Peyer's patch (tissue), 4 donors: ENCODE results near the gene FEZF2. TPM values are rescaled to one million over a fixed set of nuclear protein-coding genes. Genes with fewer than 3 reads are reported as not detected.

Experiments
- DNase-seq, 3 donors: peaks; one replicate each; pipeline ENCODE4 v3.0.0-alpha.2; 2017 to 2019
- H3K27ac ChIP-seq, 4 donors: fragments of 200-600 bp; sonication (generic); one replicate each; pipeline ENCODE4 v1.5.1; 2016 to 2019
- H3K27me3 ChIP-seq, 2 donors: fragments of 200-600 bp; sonication (generic); one replicate each; pipeline ENCODE4 v1.5.1; 2019
- H3K36me3 ChIP-seq, 3 donors: fragments of 200-600 bp; sonication (generic); one replicate each; pipeline ENCODE4 v1.5.1; 2016 to 2019
- H3K4me1 ChIP-seq, 4 donors: fragments of 200-600 bp; sonication (generic); one replicate each; pipeline ENCODE4 v1.5.1; 2016 to 2019
- H3K4me3 ChIP-seq, 4 donors: fragments of 200-600 bp; sonication (generic); 1 replicate in 3 of 4; 2 replicates in 1 of 4; pipeline ENCODE4 v1.5.1; 2016 to 2019; ENCODE audit warnings: mild to moderate bottlenecking in 1 of 4
- H3K9me3 ChIP-seq, 4 donors: fragments of 200-600 bp; sonication (generic); one replicate each; pipeline ENCODE4 v1.5.1; 2016 to 2019; ENCODE audit warnings: mild to moderate bottlenecking in 1 of 4
- CTCF ChIP-seq, 6 experiments: fragments of 450-650 bp in 4 of 6; fragments of 200-600 bp in 2 of 6; sonication (generic) in 1 of 6; IDR thresholded peaks; one replicate each; pipeline ENCODE4 v1.5.1; 2017 to 2019; ENCODE audit warnings: antibody characterized with exemption in 6 of 6, mild to moderate bottlenecking in 3 of 6, moderate library complexity in 1 of 6
- POLR2A ChIP-seq, 2 donors: fragments of 450-650 bp; IDR thresholded peaks; one replicate each; pipeline ENCODE4 v1.5.1; 2017; ENCODE audit warnings: antibody characterized with exemption in 2 of 2, mild to moderate bottlenecking in 2 of 2, moderate library complexity in 2 of 2
- total RNA-seq, 4 donors: library from RNA; depleted of rRNA; stranded (reverse); fragments of >200 nt; gene quantifications; one replicate each; pipeline ENCODE4 v1.1.0, GENCODE V29; 2016

The FEZF2 gene
- total RNA-seq, 4 donors from 2014 or later: not detected

DNA sequence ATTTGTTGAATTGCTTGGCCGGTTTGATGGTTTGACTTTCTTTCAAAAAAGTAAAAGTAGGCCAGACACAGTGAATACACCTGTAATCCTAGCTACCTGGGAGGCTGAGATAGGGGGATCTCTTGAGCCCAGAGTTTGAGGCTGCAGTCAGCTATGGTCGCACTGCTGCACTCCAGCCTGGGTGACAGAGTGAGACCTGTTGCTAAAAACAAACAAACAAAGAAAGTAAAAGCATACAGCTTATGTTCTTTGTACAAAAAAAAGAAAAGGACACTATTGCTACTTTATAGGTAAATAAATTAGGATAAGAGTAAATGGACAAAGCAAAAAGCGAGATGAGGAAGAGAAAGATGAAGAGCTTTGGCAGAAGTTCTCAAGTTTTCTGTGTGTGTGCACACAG, 13.9 kb upstream of the FEZF2 start:
- TF ChIP-seq CTCF (IDR thresholded peaks at IDR 0.05) (no peak), POLR2A (IDR thresholded peaks at IDR 0.05) (no peak)
- no peaks in the 10 kb centered on the region for H3K36me3 ChIP-seq
- DNase-seq: no peak

DNA sequence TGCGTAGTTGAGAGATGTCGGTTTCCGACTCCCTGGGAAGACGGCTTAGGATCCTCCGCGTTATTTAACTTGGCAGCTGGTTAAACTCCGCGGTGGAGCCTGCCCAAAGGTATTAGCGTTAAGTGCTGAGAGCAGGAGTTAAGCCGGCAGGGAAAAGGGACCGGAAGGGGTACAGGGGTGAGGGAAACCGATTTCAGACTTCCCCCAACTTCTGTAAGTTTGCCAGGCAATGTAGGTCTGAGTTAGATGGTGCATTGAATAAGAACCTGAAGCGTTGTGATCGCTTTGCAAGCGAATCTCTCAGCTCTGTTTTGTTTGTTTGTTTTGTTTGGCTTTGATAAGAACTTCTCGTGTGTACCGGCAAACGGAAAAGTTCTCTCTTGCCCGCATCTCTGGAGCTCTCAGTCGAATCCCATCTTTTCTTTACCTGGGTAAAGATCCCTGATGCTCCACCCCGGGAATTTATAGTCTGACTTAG, 6.0 kb upstream of the FEZF2 start:
- Histone ChIP-seq H3K36me3 (no peaks in the 10 kb centered on the region), H3K4me1 (no peaks in the 10 kb centered on the region), H3K9me3 (no peaks in the 10 kb centered on the region), H3K27ac (no peak overlapping the region), H3K27me3 (peaks cover 0 to 14% of the 10 kb centered on the region in 2 donors), H3K4me3 (no peak overlapping the region)
- no peak for DNase-seq
- no peak for TF ChIP-seq CTCF (IDR thresholded peaks at IDR 0.05)
- no peak for TF ChIP-seq POLR2A (IDR thresholded peaks at IDR 0.05)

More for the DNA sequence above, 13.9 kb upstream of the FEZF2 start:
- no peaks in the 10 kb centered on the region for H3K4me1 ChIP-seq
- no peak overlapping the region for H3K27ac ChIP-seq
- H3K9me3 ChIP-seq: no peaks in the 10 kb centered on the region
- no peak overlapping the region for H3K4me3 ChIP-seq
- H3K27me3 ChIP-seq: no peaks in the 10 kb centered on the region

DNA sequence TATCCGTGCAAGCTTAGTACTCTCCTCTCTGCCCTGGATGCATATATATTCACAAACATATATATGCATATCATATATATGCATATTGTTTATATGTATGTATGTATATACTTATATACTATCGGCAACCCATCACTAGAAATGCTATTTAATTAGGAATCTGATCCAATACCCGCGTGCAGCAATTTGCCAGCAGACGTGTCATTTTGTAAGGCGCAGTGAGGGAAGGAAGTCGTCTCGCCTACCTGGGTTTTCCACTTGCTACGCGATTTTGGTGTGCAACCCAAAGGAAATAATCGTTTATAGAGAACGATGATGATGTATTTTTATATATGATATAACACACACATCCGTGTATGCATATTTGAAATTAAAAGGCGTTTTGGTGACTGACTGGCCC, 5.6 kb upstream of the FEZF2 start:
- TF ChIP-seq POLR2A (IDR thresholded peaks at IDR 0.05): no peak
- TF ChIP-seq CTCF (IDR thresholded peaks at IDR 0.05): no peak
- Histone ChIP-seq H3K27me3 (peaks cover 0 to 14% of the 10 kb centered on the region in 2 donors), H3K9me3 (no peaks in the 10 kb centered on the region), H3K4me3 (no peak overlapping the region), H3K27ac (no peak overlapping the region), H3K4me1 (no peaks in the 10 kb centered on the region), H3K36me3 (no peaks in the 10 kb centered on the region)
- DNase-seq: no peak

- H3K4me3 ChIP-seq: no peak overlapping the region
- no peak for DNase-seq
Observed at GRCh38 chr3:62378311-62378789, 5.0 kb upstream of the FEZF2 start.

GRCh38 chr3:62376906-62377877, 3.8 kb upstream of the FEZF2 start:
- Histone ChIP-seq H3K36me3 (no peaks in the 10 kb centered on the region), H3K27me3 (peaks cover 0 to 15% of the 10 kb centered on the region in 2 donors), H3K9me3 (no peaks in the 10 kb centered on the region), H3K27ac (no peak overlapping the region), H3K4me1 (peaks cover 0 to 1% (median 0%) of the 10 kb centered on the region in 4 donors), H3K4me3 (no peak overlapping the region)
- no peak for TF ChIP-seq POLR2A (IDR thresholded peaks at IDR 0.05)
- TF ChIP-seq CTCF (IDR thresholded peaks at IDR 0.05): no peak
- no peak for DNase-seq

More at GRCh38 chr3:62378311-62378789, 5.0 kb upstream of the FEZF2 start:
- H3K36me3 ChIP-seq: no peaks in the 10 kb centered on the region
- TF ChIP-seq CTCF (IDR thresholded peaks at IDR 0.05): no peak
- no peak for TF ChIP-seq POLR2A (IDR thresholded peaks at IDR 0.05)
- H3K27ac ChIP-seq: no peak overlapping the region
- H3K9me3 ChIP-seq: no peaks in the 10 kb centered on the region
- no peaks in the 10 kb centered on the region for H3K4me1 ChIP-seq
- H3K27me3 ChIP-seq: peaks cover 0 to 14% of the 10 kb centered on the region in 2 donors
